Stimulated activated CD8-positive, alpha-beta memory T cell treated with anti-CD3 and anti-CD28 coated beads, Interleukin-7, amount 100 ng/mL, for 1 hour (primary cell): ENCODE measurements around the gene ADAMTSL3.
"Not testable (repeated sequence)": the region's sequence is repeated elsewhere in the genome, so short reads cannot be mapped to it uniquely, and the experiment has no call there.

Experiments used
- DNase-seq, 2 donors: peaks; one replicate each; pipeline ENCODE4 v3.0.0-alpha.2; 2020; ENCODE audit warnings: low read depth in 2 of 2

The ADAMTSL3 gene

DNA sequence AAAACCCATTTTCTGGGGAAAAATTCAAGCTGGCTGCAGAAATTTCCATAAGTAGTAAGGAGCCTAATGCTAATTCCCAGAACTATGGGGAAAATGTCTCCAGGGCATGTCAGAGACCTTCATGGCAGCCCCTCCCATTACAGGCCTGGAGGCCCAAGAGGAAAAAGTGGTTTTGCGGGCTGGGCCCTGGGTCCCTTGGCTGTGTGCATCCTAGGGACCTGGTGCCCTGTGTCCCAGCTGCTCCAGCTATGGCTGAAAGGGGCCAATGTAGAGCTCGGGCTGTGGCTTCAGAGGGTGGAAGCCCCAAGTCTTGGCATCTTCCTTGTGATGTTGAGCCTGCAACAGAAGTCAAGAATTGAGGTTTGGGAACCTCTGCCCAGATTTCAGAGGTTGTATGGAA, 48.4 kb downstream of the ADAMTSL3 start:
- DNase-seq = not testable (repeated sequence)

GRCh38 chr15:83708328-83708727, 54.4 kb downstream of the ADAMTSL3 start:
- DNase-seq = no peak

- DNase-seq = no peak
Observed at GRCh38 chr15:83709241-83709640, 55.3 kb downstream of the ADAMTSL3 start.

- no peak for DNase-seq
Observed at GRCh38 chr15:83709811-83710210, 55.9 kb downstream of the ADAMTSL3 start.

DNA sequence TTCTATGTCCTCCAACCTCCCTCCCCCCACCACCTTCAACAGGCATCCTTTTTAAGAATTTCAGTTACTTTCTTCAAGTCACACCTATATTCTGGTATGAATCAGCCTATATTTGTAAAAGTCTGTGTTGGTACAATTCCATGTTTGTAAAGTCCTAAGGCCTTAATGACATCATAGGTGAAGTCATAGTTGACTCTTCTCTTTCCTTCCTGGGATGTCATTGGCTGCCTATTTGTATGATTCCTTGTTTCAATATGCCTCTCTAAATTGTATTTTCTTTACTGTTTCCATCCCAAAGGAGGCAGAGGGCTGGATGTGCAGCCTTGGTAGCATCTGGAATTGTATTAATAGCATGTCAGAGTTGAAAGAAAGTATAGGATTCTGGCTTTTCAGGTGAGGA, 56.5 kb downstream of the ADAMTSL3 start:
- DNase-seq = no peak

- DNase-seq = no peak
Observed at GRCh38 chr15:83711236-83711635, 57.3 kb downstream of the ADAMTSL3 start.

DNA sequence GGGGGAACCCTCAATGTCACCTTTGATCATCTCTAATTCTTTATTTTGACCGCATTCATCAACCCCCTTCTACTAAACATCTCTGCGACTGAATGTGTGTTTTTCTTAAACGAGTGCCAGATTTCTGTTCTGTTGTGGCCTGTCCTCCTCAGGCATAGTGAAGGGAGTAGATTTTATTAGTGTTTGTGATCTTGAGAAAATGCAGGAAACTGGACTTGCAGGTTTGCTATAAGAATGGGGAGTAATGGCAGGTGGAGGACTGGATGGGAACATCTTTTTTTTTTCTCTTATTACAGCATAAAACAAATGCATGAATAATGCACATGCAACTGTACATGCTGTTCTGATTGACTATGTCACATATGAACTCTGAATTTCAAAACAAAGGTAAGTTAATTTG, 59.3 kb downstream of the ADAMTSL3 start:
- DNase-seq = no peak

GRCh38 chr15:83714939-83715628, 61.2 kb downstream of the ADAMTSL3 start:
- no peak for DNase-seq

DNA sequence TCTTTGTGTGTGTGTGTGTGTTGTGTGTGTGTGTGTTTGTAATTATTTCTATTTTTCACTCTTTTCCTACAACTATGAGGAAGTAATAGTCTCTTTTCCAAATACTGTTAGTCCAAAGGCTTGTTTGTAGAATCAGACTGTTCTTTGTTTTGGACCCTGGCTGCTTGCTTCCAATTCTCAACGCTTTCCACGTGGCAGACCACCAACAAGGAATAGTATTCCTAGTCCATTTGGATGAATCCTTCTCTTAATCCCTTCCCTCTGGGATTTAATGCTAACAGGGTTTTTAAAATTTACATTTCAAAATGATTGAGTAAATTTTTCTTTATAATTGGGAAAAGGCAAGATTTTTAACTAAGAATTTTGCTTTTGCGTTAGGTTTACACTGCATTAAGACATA, 62.7 kb downstream of the ADAMTSL3 start:
- DNase-seq = no peak

- no peak for DNase-seq
Observed at GRCh38 chr15:83717010-83717409, 63.1 kb downstream of the ADAMTSL3 start.

GRCh38 chr15:83720468-83720867, 66.5 kb downstream of the ADAMTSL3 start:
- DNase-seq = no peak

- DNase-seq = no peak
Observed at GRCh38 chr15:83721031-83721430, 67.1 kb downstream of the ADAMTSL3 start.

- no peak for DNase-seq
Observed at GRCh38 chr15:83721981-83722380, 68.1 kb downstream of the ADAMTSL3 start.

- DNase-seq = no peak
Observed at GRCh38 chr15:83723216-83723615, 69.3 kb downstream of the ADAMTSL3 start.

DNA sequence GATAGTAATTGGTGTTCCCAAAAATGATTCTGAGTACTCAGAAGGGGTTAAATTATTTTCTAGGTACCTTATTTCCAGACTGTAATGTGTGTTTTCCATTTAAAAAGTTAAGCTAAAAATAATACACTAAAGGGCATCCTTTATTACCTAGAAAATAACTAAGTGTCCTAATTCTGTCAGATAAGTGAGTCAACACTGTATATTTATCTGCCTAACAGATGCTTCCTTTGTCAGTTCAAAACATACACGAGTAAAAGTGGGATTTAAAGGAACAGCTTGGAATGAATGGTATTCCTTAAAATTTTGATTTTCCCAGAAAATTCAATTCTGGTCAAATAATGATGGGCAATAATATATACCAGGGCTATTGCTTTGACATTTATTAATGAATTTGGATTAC, 78.3 kb downstream of the ADAMTSL3 start:
- no peak for DNase-seq

GRCh38 chr15:83732770-83733169, 78.8 kb downstream of the ADAMTSL3 start:
- no peak for DNase-seq

DNA sequence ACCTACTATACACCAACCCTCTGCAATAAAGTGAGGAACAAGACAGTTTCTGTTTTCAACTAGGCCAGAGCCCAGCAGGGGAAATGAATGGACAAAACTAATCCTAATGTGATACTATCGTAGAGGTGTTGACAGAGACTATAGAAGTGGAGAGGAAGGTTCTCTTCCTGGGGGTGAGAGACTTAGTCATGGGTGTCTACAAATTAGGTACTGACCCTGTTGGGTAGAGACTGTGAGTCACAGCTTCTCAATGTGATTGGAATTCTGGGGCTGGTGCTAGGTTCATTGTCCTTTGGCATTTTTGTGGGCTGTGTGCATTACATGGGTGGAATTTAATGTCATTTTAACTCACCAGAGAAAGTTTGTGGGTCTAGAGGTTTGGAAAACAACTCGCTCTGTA, 79.3 kb downstream of the ADAMTSL3 start:
- DNase-seq = no peak

DNA sequence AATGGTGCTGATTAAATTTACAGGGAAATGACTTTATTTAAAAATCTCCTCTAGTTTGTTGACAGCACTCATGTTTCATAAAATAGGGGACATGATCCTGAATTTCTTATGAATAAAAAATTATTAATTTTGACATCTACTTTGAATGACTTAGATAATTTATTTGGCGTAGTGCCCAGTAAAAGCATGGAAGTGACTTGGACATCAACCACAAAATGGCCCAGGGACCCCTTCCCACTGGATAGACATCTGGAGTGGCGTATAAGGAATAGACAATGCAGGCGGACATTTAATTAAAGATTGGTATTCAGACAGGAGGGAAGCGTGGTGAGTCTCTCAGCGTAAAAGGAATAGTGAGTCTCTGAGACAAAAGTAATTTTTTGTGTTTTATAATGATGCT, 79.8 kb downstream of the ADAMTSL3 start:
- no peak for DNase-seq

- no peak for DNase-seq
Observed at GRCh38 chr15:83734487-83734886, 80.6 kb downstream of the ADAMTSL3 start.

DNA sequence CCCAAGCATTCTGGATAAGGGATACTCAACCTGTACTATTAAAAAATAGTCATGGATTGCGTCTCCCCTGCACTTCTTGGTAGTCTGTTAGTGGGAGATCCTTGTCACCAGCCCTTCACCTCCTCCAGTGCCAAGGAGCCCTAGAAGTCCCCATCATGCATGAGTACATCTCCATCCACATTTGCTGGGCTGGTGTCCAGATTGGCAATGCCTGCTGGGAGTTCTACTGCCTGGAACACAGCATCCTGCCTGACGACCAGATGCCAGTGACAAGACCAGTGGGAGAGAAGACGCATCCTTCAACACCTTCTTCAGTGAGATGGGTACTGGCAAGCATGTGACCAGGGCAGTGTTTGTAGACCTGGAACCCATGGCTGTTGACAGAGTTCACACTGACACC, 85.7 kb downstream of the ADAMTSL3 start:
- no peak for DNase-seq

- no peak for DNase-seq
Observed at GRCh38 chr15:83745771-83746170, 91.8 kb downstream of the ADAMTSL3 start.

DNA sequence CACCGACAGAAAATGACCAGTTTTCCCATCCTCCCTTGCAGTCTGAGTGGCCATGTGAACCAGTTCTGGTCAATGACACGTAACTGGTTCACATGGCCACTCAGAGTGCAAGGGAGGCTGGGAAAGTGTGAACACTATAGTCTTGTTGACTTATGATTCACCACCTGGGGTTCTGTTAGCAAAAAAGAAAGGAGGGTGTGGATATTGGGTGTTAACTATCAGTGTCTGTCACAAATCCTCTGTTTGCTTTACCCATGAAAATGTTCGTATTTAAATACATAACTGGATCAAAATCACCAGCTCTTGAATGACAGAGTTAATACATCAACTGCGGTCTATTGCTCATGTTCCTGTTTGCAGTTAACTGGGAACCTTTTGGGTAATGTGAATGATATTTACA, 92.3 kb downstream of the ADAMTSL3 start:
- no peak for DNase-seq

DNA sequence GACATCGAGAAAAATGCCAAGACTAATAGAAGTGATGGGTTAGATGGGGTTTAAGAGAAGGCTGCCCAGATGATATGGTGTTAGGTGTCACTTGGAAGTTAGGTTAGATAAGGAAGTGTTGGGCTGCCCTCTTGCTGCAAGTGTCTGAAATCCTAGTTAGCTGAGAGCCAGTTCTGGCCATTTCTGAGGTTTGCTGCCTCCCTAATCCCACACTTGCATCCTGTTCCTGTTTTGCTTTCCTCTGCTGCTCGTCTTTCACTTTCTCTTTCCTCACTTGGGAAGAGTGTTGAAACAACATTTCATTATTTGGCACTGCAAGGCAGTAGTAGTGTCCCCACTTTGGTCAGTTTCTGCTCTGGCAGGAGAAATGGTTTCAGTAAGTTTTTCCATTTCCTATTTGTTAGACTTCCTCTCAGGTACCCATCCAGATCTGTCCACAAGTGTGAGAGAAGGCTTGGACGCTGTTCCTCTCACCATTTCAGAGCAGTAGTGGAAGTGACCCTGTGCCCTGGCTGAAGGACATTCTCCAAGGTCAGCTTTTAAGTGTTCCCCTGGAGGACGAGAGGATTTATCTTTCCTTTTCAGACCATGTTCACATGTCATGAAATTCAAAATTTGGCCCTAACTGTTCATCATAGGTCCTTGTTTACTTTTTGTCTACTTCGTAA, 93.3 kb downstream of the ADAMTSL3 start:
- DNase-seq = no peak

DNA sequence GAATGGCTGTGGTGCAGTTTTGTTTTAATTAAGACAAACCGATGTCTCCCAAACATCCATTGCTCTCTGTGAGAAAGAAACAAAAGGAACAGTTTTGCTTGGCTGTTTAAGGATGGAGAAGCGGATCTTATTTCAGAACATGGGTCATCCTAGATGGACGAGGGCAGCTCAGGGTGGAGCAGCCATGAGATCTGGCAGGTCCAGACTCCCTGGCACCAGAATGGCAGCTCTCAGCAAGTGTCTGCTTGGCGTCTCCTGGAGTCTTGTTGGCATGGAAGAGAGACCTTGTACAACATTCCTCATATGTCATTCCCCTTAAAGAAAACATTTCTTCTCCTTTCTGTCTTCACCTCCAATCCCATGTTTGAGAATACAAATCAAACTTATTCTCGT, 93.8 kb downstream of the ADAMTSL3 start:
- no peak for DNase-seq
